GM20431 (cell line): ENCODE measurements around the gene GZMA.
"Not testable (repeated sequence)": the region's sequence is repeated elsewhere in the genome, so short reads cannot be mapped to it uniquely, and the experiment has no call there.

ENCODE experiments used
- in situ Hi-C: fragments of 300-500 bp; cut with MseI, MboI; formaldehyde crosslinking; loops from one replicate; pipeline ENCODE4 v1.15.0; 2020; ENCODE audit warnings: low sequenced_read_pairs; ENCODE audit not compliant: unreplicated experiment

Gene GZMA

DNA sequence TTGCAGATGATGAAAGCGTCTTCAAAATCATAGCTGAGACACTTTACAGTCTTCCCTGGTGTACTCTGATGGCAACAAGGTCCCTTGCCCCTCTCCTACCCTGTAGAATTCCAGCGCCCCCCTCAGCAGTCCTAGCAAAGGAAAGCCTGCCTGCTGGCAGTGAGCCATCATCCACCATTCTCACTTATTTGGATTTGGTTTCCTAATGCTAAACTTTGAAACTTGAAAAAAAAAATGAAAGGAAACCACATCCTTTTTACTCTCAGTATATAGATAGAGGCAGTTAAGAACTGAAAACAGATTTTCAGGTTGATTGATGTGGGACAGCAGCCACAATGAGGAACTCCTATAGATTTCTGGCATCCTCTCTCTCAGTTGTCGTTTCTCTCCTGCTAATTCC, at the start of gene GZMA:
TSS of gene GZMA (plus strand) at position 299 of the 400 bp plus-strand sequence. CDS start at position 336, 37 bp downstream.
- in situ Hi-C loops, result no loop called here

DNA sequence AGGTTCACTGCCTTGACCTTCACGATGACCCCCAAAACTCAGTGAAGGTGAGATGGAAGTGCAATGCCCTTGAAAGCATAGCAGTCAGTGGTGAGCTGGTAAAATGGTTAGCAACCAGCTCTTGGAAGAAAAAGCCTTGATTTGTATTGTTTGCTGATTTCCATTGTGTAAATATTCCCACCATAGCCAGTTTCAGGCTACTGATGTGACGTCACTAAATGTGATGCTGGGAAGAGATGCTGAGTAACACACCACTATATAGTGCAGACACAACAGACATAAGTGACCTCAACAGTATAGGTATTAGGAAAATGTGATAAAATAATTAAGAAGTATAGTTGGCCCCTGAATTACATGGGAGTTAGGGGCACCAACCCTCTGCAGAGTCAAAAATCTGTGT, 47.3 kb upstream of the GZMA start:
- in situ Hi-C loops, result no loop called here

DNA sequence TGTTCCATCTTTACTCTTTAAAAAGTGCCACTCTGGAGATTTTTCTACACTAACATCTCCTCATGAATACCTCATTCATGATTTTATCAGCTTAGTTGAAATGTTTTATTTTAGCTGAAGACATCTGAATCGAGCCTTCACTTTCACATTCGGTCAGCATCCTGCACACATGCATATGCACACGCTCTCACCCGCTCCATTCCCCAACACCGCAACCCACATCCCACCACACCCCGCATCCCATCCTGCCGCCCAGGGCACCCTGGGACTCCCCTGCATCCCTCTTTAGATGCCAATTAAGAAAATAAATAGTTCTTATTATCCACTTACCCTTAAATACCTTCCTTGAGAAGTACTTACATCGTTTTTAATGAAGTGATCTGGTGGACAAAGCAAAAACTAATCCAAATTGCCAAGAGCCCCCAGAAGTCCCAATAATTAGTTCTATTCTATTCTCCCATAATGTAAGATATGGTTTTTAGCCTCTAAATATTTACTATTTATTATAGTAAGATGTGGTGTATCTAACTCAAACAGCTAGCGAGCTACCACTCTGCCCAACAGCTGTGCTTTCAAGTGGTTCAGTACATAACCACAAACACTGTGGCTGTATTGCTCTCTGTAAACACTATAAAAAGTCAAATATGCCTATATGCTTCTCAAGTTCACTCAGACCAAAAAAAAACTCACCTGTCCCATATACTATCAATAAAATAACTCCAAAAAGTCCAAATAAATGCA, 40.2 kb upstream of the GZMA start:
- in situ Hi-C loops, result no loop called here

DNA sequence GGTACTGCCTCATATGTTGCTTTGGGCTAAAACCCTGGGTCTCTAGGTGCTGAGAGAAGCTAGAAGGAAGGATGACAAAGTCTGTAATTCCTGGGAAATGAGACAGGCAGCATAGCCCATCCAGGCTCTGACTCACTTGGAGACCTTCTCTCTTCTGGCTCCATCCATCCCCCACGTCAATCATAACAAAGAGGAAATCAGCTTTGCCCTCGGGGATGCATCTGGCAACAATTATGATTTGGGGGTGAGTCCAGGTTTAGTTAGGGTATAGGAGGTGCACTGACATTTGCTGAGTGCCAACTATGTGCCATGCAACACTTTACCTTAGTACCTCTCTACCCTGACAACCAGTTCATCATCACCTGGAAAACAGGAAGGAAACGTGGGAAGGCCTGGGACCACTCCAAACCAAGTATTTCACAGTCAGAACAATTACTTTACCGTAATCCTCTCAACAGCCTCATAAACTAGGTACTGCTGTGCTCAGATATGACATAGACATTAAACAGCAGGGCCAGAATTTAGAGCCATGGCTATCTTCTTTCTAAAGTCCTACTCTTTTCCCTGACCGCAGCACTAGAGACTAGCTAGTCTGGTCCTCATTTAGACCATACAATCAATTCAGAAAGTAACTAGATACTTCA, 39.1 kb upstream of the GZMA start:
- in situ Hi-C loops, result no loop called here

DNA sequence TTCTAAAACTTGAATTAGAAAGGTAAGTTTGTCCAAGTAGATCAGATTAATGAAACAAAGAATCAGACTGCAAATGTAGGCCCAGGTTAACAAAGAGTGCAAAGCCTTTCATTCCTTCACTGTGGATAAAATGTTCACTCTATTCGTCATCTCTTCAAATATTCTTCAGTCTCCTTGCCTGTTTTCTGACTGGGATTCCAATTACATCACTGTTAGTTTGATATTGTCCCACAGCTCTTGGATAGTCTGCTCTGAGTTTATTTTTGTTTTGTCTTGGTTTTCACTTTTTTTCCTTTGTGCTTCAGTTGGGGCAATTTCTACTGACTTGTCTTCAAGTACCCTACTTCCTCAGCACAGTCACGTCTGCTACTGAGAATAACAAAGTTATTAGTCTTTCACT, 38.5 kb upstream of the GZMA start:
- in situ Hi-C loops, result no loop called here

DNA sequence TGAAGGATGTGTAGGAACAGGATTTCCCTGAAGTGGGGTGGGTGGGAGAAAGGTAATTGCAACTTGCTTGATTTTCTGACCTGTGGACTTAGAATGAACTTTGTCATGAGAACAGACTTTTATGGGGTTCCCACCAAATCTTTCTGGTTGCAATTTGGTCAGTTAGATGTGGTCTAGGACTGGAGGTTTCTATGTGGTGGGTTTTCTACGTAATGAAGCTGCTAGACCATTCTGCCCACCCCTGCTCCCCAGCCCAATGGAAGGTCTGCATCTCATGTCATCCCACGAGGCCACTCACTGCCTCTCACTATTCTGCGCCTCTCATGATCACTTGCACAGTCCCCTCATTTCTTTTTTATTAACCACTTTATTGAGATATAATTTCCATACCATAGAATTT, 37.9 kb upstream of the GZMA start:
- in situ Hi-C loops, result no loop called here

DNA sequence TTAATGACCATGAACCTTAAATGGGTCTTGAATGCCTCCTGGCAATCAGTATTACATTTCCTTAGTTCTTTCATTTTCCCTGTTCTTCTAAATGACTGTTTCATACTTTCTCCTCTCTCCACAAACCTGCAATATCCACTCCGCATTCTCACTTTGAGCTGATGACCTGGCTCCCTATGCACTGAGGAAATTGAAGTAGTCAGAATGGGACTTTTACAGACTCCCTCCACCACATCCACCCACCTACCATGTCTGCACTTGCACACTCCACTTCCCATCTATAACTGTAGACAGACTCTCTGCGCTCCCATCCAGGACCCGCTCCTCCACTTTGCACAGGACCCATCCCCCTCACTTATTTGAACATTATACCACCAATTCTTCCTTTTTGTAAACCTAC, 36.2 kb upstream of the GZMA start:
- in situ Hi-C loops, result no loop called here

DNA sequence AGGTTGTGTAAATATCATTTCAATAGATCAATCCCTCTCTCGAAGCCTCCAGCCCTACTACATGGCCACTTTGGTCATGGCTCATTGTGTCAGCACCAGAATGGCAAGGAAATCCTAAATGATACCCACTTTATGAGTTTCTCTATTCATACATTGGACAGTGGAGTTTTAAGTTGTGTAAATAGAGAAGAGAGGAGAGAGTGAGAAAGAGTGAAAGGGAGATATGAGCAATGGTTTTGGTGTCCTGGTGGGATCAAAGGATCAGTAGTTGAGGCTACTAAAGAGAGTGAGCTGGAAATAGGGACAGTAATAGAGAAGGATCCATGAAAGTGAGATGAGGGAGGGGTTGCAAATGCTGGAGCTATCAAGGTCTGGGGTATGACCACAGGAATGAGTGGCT, 31.5 kb upstream of the GZMA start:
- in situ Hi-C loops, result no loop called here

DNA sequence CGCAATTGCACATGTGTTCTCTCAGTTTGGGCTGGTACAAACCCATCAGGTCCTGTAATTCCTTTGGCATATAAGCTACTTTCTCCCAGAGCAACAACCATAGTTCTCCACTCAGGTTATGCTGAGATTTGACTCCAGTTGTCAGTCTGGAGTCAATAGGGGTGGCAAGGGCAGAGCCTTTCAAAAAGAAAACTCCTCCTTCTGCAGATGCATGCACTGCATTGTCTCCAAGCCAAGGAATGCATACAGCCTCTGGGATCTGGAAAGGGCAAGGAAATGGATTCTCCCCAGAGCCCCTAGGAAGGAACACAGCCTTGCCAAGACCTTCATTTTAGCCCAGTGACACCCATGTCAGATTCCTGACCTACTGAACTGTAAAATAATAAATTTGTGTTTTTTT, 31.0 kb upstream of the GZMA start:
- in situ Hi-C loops, result no loop called here

DNA sequence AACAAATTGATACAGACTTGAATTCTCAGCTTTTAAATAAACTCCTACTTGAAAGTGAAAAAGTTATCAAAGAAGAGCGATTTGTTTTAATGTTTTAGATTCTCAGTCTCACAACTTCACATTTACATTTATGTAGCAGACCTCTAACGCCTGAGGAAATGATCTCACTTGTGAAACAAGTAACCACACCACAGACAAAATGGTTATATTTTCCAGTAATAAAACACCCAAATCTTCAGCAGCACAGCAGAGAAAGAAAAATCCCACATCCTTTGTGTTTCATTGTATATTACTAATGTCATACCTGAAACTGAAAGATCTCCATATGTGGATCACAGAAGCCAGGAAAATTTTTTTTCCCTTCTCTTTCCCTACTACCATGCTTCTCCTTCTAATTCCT, 29.8 kb upstream of the GZMA start:
- in situ Hi-C loops, result no loop called here

DNA sequence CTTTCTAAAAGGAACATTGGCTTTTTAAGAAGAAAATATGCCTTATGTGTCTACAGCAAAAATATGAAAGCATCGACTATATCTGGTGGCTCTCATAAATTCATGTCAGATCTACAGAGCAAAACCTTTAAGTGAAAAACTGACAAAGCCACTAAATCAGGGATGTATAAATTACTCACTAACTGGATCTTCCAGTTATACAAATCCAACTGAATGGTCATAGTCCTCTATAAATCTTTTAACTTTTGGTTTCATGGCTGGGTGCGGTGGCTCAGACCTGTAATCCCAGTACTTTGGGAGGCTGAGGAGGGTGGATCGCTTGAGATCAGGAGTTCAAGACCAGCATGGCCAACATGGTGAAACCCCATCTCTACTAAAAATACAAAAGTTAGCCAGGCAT, 29.2 kb upstream of the GZMA start:
- in situ Hi-C loops, result no loop called here

DNA sequence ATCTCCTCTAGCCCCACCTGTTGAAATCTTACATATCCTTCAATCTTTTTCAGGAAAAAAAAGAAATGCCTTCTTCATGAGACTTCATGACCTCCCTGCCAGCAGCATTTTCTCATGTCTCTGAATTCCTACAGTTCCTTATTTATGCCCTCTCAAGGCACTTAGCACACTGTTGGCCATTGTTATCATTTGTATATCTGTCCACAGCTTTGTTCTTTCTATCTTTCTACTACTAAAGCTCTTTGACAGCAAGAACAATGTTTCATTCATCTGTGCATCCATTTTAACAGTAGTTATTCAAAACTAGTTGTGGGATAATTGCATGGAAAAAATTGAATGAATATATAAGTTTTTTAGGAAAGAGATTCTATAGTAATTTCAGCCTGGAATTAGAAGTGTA, 20.9 kb upstream of the GZMA start:
- in situ Hi-C loops, result no loop called here

DNA sequence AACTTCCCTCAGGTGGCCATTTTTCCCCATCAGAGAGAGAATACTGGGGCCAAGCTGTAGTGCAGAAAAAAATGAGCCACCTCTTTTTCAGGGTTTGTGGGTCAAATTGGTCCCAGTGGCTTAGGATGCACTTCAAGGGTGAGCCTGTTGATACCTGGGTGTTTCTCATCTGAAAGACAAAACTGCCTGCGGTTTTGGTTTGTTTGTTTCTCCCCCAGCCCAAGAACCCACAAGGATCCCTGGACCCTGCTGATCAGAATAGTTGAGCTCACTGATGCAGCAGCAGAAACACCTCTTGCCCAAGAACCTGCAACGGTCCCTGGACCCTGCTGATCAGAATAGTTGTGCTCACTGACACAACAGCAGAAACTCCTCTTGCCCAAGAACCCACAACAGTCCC, 13.1 kb upstream of the GZMA start:
- in situ Hi-C loops, result not testable (repeated sequence)

DNA sequence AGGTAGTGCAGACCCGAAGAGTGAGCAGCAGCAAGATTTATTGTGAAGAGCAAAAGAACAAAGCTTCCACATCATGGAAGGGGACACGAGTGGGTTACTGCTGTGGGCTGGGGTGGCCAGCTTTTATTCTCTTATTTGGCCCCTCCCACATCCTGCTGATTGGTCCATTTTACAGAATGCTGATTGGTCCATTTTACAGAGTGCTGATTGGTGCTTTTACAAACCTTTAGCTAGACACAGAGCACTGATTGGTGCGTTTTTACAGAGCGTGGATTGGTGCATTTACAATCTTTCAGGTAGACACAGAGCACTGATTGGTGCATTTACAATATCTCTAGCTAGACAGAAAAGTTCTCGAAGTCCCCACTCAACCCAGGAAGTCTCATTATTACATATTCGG, 11.4 kb upstream of the GZMA start:
- in situ Hi-C loops, result not testable (repeated sequence)

DNA sequence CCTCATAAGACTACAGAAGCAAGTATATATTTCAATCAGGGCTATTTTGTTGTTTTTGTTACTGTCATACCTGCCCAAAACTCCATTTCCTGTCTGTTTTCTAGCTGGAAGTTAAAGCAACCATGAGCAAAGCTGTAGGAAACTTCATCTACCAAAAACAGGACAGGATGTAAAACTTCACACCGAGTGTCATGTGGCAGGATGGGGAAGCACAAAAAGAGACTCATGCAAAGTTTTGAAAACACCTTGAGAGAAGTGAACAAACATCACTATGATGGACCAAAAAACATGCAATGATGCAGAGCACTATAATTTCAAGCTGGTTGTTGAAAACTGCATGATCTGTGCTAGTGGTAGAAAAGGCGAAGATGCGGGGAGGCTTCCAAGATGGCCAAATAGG, 6.3 kb upstream of the GZMA start:
- in situ Hi-C loops, result no loop called here

DNA sequence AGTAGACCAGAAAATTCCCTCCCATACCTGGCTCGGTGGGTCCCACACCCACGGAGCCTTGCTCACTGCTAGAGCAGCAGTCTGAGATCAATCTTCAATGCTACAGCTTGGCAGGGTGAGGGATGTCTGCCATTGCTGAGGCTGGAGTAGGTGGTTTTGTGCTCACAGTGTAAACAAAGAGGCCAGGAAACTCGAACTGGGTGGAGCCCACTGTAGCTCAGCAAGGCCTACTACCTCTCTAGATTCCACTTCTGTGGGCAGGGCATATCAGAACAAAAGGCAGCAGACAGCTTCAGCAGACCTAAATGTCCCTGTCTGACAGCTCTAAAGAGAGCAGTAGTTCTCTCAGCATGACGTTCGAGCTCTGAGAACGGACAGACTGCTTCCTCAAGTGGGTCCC, 5.6 kb upstream of the GZMA start:
- in situ Hi-C loops, result no loop called here

DNA sequence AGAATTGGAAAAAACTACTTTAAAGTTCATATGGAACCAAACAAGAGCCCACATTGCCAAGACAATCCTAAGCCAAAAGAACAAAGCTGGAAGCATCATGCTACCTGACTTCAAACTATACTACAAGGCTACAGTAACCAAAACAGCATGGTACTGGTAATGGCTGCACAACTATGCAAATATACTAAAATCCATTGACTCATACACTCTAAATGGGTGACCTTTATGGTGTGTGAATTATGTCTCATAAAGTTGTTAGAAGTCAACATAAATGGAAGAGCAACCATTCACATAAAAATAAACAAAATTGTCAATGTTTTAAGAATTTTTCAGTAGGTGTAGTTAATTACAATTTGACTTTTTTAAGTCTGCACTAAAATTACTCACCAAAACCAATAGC, 1.3 kb upstream of the GZMA start:
- in situ Hi-C loops, result not testable (repeated sequence)

DNA sequence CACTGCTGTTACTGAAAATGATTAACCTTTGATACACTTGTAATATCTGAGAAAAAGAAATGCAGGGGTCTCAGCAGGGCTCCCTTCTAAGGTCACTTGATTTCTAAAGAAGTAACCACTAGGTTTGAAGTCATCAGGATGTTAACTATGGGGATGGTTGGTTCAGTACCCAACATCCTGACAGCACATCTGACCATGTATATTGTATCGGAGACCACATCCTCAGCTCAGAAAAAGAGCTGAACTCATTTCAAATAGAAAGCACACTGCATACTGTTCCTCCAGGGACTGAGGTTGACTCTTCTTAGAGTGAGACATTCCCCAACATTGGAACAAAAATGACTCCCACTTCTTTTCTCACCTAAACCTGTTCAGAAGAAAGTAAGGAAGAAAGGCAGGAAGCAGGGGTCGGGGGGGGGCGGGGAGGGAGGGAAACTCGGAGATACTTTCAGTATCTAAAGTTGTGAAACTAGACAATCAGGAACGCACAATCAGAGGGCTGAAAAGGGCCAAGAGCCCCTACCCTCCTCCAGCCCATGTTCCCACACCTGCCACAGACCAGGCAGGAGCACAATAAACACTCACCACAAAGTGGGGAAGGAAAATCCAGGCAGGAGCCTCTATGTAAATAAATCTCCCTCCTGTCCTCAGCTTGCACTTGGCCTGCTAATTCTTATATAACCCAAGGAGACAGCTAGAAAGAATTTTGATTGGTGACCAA, 730 bp upstream of the GZMA start:
- in situ Hi-C loops, result no loop called here

DNA sequence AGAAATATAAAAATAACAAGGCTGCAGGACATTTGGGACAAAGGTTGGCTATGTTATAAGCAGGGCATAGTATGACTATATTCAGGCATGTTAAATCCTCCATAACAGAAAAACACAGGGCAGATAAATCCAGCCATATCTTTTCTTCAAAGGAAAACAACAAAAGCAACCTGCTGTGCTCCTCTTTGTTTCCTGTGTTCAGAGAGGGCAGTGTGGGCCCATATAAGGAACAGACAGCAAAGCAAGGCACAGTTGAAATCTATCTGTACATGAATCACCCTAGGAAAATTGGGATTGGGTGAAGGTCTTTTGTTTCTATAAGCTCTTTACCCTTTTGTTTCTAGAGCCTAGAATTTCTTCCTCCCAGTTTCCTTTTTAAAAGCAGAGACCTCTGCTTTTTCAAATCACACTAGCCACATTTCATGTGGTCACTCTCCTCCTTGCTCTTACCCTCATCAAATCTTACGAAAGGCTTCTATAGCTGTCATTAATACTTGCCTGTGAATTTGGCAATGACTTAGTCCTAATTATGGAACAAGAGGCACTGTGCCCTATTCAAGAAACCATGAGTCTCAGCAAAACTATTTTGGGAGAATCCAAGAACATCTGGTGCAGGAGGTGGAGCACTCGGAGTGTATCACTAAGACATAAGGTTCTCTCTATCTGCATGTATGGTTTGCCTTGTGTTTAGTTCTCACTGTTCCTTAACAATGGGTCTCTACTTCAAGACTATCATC, 1.8 kb downstream of the GZMA start:
- in situ Hi-C loops, result no loop called here

DNA sequence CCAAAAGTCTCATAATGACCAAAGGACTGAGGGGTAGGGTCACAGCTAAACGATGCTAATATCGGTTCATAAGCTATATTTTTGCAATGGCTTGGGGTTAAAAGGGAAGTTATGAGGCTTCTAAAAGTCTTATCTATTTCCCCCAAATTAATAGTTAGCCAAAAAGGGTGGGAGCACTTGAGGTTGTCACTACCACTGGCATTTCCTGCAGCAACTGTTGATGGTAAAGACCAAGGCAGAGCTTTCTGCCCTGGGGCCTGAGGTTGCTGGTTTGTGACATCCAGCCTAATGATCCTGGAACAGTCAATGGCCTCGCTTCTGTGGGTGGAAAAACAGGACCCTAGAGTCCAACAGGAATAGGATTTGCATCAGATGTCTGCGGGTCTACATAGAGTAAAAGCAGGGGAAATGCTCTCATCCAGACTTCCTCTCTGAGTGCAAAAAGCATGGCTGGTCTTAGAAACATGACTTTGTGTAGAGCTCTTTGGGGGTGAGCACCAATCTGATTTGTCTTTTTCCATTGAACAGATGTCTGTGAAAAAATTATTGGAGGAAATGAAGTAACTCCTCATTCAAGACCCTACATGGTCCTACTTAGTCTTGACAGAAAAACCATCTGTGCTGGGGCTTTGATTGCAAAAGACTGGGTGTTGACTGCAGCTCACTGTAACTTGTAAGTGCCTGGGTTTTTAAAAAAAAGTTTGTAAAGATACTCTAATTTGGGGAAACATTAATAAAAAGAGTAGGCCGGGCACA, 2.7 kb downstream of the GZMA start:
- in situ Hi-C loops, result no loop called here
